ENCODE measurements around the gene METTL23.
"Not testable (repeated sequence)": the region's sequence is repeated elsewhere in the genome, so short reads cannot be mapped to it uniquely, and the experiment has no call there.

Gene METTL23

GRCh38 chr17:76714336-76714735 lies 12.3 kb upstream of the METTL23 start:
- DNase-seq (ENCODE audit: low read depth): no peak

- peak; percentile 45 for DNase-seq (ENCODE audit: low read depth)
These were observed 11.7 kb upstream of the METTL23 start for GRCh38 chr17:76714822-76715495.

GRCh38 chr17:76715496-76715830 lies 11.2 kb upstream of the METTL23 start:
- no peak for DNase-seq (ENCODE audit: low read depth)

- DNase-seq (ENCODE audit: low read depth): peak; percentile 68
These were observed 10.3 kb upstream of the METTL23 start for GRCh38 chr17:76716146-76716838.

GRCh38 chr17:76716839-76717215 lies 9.8 kb upstream of the METTL23 start:
- DNase-seq (ENCODE audit: low read depth): no peak

- DNase-seq (ENCODE audit: low read depth): no peak
These were observed 8.1 kb upstream of the METTL23 start for GRCh38 chr17:76718516-76718915.

- DNase-seq (ENCODE audit: low read depth): no peak
These were observed 6.4 kb upstream of the METTL23 start for GRCh38 chr17:76720211-76720610.

GRCh38 chr17:76720941-76721340 lies 5.7 kb upstream of the METTL23 start:
- DNase-seq (ENCODE audit: low read depth): no peak

- DNase-seq (ENCODE audit: low read depth): no peak
These were observed 5.2 kb upstream of the METTL23 start for GRCh38 chr17:76721463-76721862.

- no peak for DNase-seq (ENCODE audit: low read depth)
These were observed 4.4 kb upstream of the METTL23 start for GRCh38 chr17:76722279-76722678.

GRCh38 chr17:76722977-76723376 lies 3.7 kb upstream of the METTL23 start:
- not testable (repeated sequence) for DNase-seq (ENCODE audit: low read depth)

- no peak for DNase-seq (ENCODE audit: low read depth)
These were observed 2.8 kb upstream of the METTL23 start for GRCh38 chr17:76723812-76724211.

GRCh38 chr17:76725580-76726230 lies 934 bp upstream of the METTL23 start:
- DNase-seq (ENCODE audit: low read depth): peak; percentile 52

GRCh38 chr17:76726231-76726775 lies 336 bp upstream of the METTL23 start, which contains the start of gene JMJD6:
TSS of gene JMJD6 (minus strand) at chr17:76726606. CDS start at chr17:76726475, 131 bp downstream.
- peak; percentile 88 for DNase-seq (ENCODE audit: low read depth)

- DNase-seq (ENCODE audit: low read depth): no peak
These were observed 1.3 kb downstream of the METTL23 start for GRCh38 chr17:76727745-76728456.

GRCh38 chr17:76731800-76732733 lies 5.4 kb downstream of the METTL23 start:
- not testable (repeated sequence) for DNase-seq (ENCODE audit: low read depth)

- DNase-seq (ENCODE audit: low read depth): no peak
These were observed 6.3 kb downstream of the METTL23 start for GRCh38 chr17:76732734-76733617.

- no peak for DNase-seq (ENCODE audit: low read depth)
These were observed 6.9 kb downstream of the METTL23 start for GRCh38 chr17:76733618-76733957.

GRCh38 chr17:76734080-76734840 lies 7.6 kb downstream of the METTL23 start:
- DNase-seq (ENCODE audit: low read depth): no peak

- no peak for DNase-seq (ENCODE audit: low read depth)
These were observed 8.4 kb downstream of the METTL23 start for GRCh38 chr17:76735006-76735405.
